LNCaP clone FGC (cell line): ENCODE results near the gene MYH1.
"Not testable (repeated sequence)": the region's sequence is repeated elsewhere in the genome, so short reads cannot be mapped to it uniquely, and the experiment has no call there.

ENCODE experiments used
- DNase-seq: peaks from one replicate; pipeline ENCODE4 v3.0.0-alpha.2; 2011; ENCODE audit warnings: low read depth
- H3K4me3 ChIP-seq: 2 replicates; pipeline ENCODE4 v1.5.1; 2011; ENCODE audit warnings: mild to moderate bottlenecking, low read depth, low read length, control low read depth
- CTCF ChIP-seq: IDR thresholded peaks from 2 replicates; pipeline ENCODE4 v1.5.1; 2012; ENCODE audit warnings: mild to moderate bottlenecking; ENCODE audit not compliant: control insufficient read depth, insufficient read depth; ENCODE audit errors: extremely low read depth

The MYH1 gene

GRCh38 chr17:10549096-10549842, 30.9 kb upstream of the MYH1 start, which contains the start of gene MYH2:
Gene MYH2 (minus strand): TSS chr17:10549658. CDS start chr17:10547920, 1,738 bp downstream.
- no peak for DNase-seq
- TF ChIP-seq CTCF: no peak
- no peak within 1 kb of the TSS for H3K4me3 ChIP-seq

GRCh38 chr17:10547351-10547750, 29.0 kb upstream of the MYH1 start:
- H3K4me3 ChIP-seq: no peak overlapping the region
- no peak for TF ChIP-seq CTCF
- DNase-seq: no peak

- DNase-seq, H3K4me3 ChIP-seq: not testable (repeated sequence)
Observed at GRCh38 chr17:10543486-10543885, 25.1 kb upstream of the MYH1 start.

GRCh38 chr17:10541179-10541578, 22.8 kb upstream of the MYH1 start:
- DNase-seq, H3K4me3 ChIP-seq: not testable (repeated sequence)

- H3K4me3 ChIP-seq: no peak overlapping the region
- DNase-seq: no peak
- TF ChIP-seq CTCF: no peak
Observed at GRCh38 chr17:10532026-10532425, 13.7 kb upstream of the MYH1 start.

- no peak for DNase-seq
- TF ChIP-seq CTCF: no peak
- H3K4me3 ChIP-seq: no peak overlapping the region
Observed at GRCh38 chr17:10527419-10527818, 9.1 kb upstream of the MYH1 start.

- H3K4me3 ChIP-seq: no peak overlapping the region
- DNase-seq: no peak
- TF ChIP-seq CTCF: no peak
Observed at GRCh38 chr17:10526517-10526916, 8.2 kb upstream of the MYH1 start.

- no peak for TF ChIP-seq CTCF
- no peak overlapping the region for H3K4me3 ChIP-seq
- no peak for DNase-seq
Observed at GRCh38 chr17:10523064-10523463, 4.7 kb upstream of the MYH1 start.
